NCI-H2107 treated with DMSO at 0.1 percent for 48 hours (cell line): ENCODE results near the gene IL4I1.
"Not testable (repeated sequence)": the region's sequence is repeated elsewhere in the genome, so short reads cannot be mapped to it uniquely, and the experiment has no call there.

Experiments used
- DNase-seq: peaks from one replicate; lab custom pipeline; 2025; ENCODE audit not compliant: unreplicated experiment; lab: John Stamatoyannopoulos, UW

Gene IL4I1, protein sequence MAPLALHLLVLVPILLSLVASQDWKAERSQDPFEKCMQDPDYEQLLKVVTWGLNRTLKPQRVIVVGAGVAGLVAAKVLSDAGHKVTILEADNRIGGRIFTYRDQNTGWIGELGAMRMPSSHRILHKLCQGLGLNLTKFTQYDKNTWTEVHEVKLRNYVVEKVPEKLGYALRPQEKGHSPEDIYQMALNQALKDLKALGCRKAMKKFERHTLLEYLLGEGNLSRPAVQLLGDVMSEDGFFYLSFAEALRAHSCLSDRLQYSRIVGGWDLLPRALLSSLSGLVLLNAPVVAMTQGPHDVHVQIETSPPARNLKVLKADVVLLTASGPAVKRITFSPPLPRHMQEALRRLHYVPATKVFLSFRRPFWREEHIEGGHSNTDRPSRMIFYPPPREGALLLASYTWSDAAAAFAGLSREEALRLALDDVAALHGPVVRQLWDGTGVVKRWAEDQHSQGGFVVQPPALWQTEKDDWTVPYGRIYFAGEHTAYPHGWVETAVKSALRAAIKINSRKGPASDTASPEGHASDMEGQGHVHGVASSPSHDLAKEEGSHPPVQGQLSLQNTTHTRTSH

GRCh38 chr19:49896863-49897621 lies at the start of gene IL4I1:
TSS of gene IL4I1 (minus strand) at chr19:49896887. CDS start at chr19:49896160, 727 bp downstream.
- DNase-seq, result no peak

DNA sequence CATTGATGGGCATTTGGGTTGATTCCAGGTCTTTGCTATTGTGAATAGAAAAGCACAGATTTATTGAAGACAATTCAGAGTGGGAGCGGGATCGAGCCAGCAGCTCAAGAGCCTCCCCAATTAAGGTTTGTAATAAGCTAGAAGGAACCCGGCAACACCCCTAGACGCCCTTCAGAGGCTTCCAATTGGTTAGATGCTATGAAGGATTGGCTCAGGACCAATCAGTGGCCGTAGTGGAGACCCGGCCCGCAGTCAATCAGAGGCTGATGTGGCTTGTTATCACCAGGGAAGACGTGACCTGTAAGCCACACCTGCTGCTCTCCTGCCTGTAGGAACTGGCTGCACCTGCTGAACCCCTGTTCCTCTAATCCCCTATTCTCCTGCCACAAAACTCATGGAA lies 49.7 kb upstream of the IL4I1 start:
- no peak for DNase-seq

GRCh38 chr19:49944567-49944966 lies 47.9 kb upstream of the IL4I1 start:
- DNase-seq, result not testable (repeated sequence)

GRCh38 chr19:49940482-49940791 lies 43.8 kb upstream of the IL4I1 start:
- no peak for DNase-seq

DNA sequence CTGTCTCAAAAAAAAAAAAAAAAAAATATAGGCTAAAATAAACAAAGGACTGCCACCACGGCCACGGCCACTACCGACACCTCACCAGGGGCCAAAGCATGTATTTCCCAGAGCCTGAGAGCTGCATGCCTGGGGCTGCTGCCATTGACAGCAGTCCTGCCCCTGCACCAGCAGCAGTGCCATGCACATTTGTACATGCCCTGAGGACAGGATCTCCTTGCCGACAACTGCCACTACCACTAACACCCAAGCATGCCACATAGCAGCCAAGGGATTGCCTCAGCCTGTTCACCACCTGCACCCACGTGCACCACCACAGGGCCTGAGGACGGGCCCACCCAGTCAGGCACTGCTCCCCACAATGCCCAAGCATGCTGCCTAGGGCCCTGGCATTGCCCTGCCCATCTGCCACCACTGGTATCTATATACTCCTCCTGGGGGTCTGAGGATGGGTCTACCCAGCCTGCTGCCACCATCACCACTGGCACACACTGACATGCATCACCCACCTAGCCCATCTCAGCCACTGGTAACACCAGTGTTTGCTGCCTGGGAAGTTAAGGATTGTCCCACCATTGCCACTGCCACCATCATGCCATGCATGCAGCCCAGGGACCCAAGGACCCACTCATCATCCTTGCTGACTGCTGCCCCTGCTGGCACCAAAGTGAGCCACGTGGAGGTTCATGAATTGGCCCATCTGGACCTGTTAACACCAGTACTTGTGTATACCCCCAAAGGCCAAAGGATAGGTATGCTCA lies 43.2 kb upstream of the IL4I1 start:
- no peak for DNase-seq

- no peak for DNase-seq
Measured at GRCh38 chr19:49938662-49939061, 42.0 kb upstream of the IL4I1 start.

DNA sequence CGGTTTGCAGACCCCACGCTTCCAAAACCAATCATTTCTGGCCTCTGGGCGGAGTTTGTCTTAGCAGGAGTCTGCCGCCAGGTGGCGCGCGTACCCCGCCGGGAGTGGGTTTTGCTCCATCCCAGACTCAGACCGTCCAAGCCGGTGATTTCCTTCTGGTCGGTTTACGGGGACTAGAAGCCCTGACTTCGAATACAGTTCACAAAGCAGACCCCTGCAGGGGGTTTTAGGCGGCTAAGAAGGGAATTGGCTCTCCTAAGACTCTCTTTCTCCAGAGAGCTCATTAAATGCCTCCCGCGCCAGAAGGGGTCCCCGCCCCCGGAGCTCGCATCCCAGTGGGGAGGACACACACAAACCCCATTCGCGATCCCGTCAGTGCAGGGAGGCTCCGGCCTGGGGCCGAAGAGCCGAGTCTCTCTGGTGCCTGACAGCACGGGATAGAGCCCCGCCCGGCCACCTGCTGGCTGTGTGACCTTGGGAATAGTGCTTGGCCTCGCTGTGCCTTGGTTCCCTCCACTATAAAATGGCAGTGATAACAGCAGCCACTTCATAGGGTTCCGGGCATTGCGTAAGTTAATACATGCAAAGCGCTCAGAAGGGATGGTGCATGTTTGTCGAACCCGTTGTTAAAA lies 41.2 kb upstream of the IL4I1 start:
- peak; percentile 40 for DNase-seq

- no peak for DNase-seq
Measured at GRCh38 chr19:49936549-49936948, 39.9 kb upstream of the IL4I1 start.

- DNase-seq, result no peak
Measured at GRCh38 chr19:49933643-49934042, 37.0 kb upstream of the IL4I1 start.

DNA sequence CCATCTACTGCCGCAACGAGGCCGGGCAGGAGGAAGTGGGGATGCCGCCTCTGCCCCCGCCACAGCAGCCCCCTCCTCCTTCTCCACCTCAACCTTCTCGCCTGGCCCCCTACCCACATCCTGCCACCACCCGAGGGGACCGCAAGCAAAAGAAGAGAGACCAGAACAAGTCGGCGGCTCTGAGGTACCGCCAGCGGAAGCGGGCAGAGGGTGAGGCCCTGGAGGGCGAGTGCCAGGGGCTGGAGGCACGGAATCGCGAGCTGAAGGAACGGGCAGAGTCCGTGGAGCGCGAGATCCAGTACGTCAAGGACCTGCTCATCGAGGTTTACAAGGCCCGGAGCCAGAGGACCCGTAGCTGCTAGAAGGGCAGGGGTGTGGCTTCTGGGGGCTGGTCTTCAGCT lies 36.0 kb upstream of the IL4I1 start:
- DNase-seq, result no peak

DNA sequence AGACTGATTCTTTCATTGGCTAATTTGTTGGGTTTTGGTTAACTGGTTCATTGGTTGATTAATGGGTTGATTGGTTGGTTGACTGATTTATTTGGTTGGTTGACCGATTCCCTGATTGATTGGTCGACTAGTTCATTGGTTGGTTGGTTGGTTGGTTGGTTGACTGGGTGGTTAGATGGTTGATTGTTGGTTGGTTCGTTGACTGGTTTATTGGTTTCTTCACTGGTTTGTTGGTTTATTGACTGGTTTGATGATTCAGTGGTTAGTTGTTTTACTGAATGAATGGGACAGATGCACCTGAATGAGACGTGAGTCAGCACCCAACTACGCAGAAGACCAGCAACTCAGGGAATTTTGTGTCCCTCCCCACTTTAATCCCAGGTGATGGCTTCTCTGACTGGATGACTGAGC lies 35.4 kb upstream of the IL4I1 start:
- no peak for DNase-seq

- no peak for DNase-seq
Measured at GRCh38 chr19:49931293-49932040, 34.8 kb upstream of the IL4I1 start.

GRCh38 chr19:49930483-49931011 lies 33.9 kb upstream of the IL4I1 start:
- DNase-seq, result no peak

GRCh38 chr19:49929611-49930482 lies 33.2 kb upstream of the IL4I1 start:
- peak; percentile 83 for DNase-seq

- peak; percentile 72 for DNase-seq
Measured at GRCh38 chr19:49929121-49929610, 32.5 kb upstream of the IL4I1 start, which contains the start of the genes ATF5 and NUP62. TSS of gene ATF5 (plus strand) at chr19:49929205. CDS start at chr19:49930851, 1,646 bp downstream. TSS of gene NUP62 (minus strand) at chr19:49929504. CDS start at chr19:49909807, 19,697 bp downstream.

- no peak for DNase-seq
Measured at GRCh38 chr19:49927526-49928264, 31.0 kb upstream of the IL4I1 start.

DNA sequence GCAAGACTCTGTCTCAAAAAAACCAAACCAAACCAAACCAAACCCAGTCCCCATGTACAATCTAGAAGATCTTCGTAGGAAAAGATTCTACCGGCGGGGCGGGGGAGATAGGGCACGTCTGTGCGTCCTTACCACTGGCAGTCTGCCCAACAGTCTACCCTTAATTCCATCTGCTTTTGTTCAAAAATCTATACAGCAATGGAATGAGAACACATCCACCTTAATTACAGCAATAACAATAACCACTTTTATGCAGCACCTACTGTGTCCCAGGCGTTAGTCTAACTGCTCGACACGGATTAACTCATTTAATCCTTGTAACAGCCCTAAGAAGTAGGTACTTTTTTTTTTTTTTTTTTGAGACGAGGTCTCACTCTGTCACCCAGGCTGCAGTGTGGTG lies 29.8 kb upstream of the IL4I1 start:
- no peak for DNase-seq

DNA sequence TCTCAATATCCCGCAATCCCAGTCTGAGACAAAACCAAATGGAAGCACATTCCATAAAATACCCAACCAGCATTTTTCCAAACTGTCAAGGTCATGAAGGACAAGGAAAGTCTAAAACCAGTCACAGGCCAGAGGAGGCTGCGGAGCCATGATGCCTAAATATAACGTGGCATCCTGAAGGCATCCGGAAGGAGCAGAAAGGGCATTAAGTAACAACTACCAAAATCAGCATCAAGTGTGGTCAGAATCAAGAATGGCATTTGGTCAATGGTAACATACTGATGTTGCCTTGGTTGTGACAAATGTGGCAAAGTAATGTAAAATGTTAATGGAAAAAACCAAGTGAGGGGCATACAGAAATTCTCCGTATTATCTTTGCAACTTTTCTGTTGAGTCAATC lies 28.8 kb upstream of the IL4I1 start:
- DNase-seq, result no peak
